GM21367 (cell line): ENCODE data around the gene LRRFIP1.
"Not testable (repeated sequence)": the region's sequence is repeated elsewhere in the genome, so short reads cannot be mapped to it uniquely, and the experiment has no call there.

Source experiments
- ATAC-seq: cut with Tn5 transposase; IDR thresholded peaks from one replicate; pipeline ENCODE4 v1.9.1; 2021; ENCODE audit not compliant: unreplicated experiment

The LRRFIP1 gene, protein sequence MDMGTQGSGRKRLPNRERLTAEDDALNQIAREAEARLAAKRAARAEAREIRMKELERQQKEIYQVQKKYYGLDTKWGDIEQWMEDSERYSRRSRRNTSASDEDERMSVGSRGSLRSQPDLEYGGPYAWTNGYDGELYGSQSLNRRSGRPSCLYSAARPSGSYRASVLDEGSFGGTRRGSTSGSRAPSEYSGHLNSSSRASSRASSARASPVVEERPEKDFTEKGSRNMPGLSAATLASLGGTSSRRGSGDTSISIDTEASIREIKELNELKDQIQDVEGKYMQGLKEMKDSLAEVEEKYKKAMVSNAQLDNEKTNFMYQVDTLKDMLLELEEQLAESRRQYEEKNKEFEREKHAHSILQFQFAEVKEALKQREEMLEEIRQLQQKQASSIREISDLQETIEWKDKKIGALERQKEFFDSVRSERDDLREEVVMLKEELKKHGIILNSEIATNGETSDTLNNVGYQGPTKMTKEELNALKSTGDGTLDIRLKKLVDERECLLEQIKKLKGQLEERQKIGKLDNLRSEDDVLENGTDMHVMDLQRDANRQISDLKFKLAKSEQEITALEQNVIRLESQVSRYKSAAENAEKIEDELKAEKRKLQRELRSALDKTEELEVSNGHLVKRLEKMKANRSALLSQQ

DNA sequence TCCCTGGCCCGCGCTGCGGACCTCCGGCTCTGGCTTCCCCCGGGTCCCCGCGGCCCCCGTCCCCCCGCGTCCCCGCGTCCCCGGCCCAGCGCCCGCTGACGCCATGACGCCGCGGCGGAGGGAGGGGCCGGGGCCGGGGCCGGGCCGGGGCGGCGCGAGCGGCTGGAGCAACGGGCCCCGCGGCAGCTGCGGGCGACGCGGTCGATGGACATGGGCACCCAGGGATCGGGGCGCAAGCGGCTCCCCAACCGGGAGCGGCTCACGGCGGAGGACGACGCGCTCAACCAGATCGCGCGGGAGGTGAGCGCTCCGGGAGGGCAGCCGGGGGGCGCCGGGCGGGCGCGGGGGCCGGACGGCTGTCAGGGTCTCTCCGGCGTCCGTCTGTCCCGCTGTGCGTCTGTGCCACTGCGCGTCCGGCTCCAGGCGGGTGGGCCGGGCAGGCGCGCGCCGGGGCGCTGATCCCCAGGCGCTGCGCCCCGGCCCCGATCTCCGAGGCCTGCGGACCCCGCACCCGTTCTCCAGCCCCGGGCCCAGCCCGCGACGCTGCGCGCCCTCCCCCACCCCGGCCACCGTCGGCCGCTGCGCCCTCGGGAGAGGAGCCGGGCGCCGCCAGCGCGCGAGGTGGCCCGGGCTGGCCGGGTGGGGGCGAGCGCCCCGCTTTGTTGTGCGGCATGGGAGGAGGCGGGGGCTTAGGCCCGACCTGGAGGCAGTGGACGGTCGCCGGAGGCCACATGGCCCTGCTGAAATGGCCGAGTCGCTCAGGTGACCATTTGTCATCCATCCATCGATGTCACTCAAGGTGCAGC, at the start of gene LRRFIP1:
LRRFIP1 (plus strand) TSS at position 147 of the 806 bp plus-strand sequence; CDS start at position 205, 58 bp downstream.
- ATAC-seq = no peak

- no peak for ATAC-seq
Observed at GRCh38 chr2:237577956-237578870, 49.2 kb upstream of the LRRFIP1 start.

- ATAC-seq = no peak
Observed at GRCh38 chr2:237581326-237581725, 46.1 kb upstream of the LRRFIP1 start.

DNA sequence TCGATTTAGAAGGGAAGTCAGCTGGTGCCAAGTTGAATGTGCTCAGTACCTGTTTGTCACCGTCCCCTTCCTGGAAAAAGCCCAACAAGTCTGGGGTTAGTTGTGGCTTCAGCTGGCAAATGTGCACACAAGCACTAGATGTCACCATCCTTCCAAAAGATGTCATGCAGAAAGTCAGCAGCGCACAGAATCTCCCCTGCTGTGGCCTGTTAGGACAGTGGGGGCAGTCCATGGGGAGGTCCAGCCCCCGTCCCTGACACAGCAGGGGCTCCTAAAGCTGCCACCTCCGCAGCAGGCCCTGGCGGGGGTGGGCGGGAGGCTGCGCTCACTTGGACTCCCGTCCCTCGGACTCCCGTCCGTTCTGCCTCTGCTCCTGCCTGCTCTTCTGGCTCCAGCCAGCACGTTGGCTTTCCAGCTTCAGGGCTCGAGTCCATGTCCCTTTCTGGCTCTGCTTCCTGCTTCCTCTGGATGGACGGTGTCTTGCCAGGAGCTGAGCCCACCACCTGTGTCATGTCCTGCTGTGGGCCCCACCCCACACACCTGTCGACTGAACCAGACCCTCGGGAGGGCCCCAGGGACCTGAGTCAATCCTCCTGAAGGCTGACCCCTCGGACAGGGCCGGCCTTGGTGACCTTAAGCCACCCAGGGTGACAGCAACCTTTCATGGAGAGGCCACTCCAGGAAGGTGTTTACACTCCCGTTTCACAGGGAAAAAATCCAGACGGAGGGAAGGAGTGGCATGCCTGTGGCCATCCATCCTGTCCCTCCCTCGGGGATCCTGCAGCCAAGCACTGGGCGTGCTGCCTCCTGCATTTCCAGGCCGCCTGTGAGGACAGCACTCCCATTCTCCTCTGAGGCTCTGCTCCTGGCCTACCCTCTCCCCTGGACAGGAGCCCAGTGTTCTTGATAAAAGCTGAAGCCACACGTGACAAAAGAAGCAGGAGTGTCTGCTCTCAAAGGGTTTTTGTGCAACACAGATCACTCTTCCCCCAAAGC, 45.3 kb upstream of the LRRFIP1 start:
- ATAC-seq = no peak

DNA sequence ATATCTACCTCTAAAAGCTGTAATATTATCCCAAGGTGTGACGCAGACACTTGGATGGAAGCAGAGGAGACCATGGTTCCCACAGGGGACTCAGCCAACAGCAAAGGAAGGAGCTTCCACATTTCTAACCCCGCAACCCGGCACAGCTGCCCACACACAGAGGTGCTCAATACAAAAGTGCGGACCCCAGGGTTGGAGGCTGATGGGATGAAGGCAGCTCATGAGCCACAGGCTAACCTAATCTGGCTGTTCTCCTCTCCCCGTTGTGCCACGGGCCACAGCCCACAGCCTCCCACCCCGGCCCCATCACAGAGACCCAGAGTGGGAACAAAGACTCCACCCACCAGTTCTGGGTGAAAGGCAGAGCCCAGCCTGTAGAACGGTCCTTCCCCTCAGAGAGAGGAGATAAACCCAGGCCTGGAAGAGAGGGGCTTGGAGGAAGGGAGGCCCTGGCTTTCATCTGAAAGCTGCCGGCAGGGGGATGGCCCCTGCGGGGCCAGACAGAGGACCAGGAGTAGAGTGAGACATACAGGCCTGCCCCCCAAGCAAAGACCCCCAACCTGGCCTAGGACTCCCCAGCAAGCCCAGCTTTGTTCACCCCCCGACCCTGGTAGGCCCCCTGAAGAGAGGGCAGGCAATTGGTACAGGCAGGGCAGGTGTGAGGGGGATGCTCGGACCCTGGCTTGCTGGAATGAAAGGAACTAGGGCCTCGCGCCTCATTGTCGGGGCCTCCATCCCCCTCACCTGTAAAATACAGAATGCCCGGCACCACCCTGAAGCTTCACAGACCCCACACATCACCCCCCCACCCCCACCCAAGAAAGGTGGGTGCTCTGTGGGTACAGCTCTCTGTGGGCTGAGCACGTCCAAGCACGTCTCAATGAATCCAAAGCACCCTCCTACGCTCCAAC, 43.7 kb upstream of the LRRFIP1 start:
- no peak for ATAC-seq

DNA sequence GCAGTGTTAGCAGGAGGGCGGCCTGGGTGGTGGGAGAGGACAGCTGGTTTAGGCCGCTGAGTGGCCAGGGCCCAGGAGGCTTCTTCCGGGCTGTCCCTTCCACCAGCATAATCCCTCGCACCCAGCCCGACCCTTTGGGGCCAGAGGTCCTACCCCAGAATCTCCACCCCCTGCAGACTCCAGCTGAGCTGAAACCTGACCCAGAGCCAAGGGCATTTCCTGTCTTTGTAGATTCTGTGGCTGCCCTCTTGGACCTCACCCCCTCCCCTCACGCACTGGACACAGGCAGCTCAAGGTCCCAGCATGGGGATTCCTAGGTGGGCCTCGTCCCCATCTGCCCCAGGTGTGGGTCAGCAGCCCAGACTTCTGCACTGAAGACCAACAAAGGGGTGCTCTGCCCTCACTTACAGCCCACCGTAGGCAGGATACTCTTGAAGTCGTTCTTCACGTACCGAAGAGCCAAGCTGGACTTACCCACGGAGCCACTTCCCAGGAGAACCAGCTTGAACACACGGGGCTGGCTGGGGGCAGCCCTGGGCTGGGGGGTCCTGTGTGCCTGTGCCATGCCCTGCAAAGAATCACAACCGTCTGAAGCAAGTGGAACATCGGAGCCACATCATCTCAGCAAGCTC, 41.7 kb upstream of the LRRFIP1 start:
- no peak for ATAC-seq

GRCh38 chr2:237588044-237588696, 39.2 kb upstream of the LRRFIP1 start:
- no peak for ATAC-seq

DNA sequence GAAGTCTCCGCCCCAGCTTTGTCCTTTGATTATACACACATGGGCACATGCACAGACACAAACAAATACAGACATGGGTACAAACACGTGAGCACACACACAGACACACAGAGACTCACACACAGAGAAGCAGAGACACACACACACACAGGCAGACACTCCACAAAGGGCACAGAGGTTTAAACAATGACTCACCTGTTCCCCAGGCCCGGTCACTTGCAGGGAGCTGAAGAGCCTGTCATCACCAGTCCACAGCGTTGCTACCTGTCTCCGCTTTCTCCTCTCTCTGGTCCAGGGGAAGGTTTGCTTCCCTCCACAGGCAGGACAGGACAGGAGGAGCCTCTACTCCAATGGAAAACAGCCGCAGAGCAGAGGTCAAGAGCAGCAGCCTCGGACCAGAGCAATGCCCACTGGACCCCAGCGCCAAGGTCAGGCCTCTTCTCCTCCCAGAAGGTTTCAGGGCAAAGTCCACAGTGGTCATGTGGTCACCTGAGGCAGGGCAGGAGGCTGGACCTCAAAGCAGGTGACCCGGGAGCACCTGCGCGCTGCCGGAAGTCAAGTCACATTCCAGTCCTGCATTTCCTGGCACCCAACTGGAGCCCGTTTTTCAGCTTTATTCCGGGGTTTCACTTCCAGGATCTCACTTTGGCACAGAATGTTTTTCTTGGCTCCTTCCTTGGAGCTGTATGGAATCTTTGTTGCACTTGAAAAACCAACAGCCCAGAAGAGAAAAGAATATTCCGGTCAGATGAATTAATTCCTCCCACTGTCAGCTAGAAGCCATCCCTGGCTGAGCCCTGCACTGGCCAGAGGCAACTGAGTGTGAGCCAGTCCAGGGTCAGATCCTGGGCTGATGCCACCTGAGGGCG, 36.9 kb upstream of the LRRFIP1 start, which contains the start of gene RAB17:
RAB17 (minus strand) TSS at position 463 of the 869 bp plus-strand sequence. CDS start 4,580 bp downstream, outside the sequence.
- no peak for ATAC-seq

DNA sequence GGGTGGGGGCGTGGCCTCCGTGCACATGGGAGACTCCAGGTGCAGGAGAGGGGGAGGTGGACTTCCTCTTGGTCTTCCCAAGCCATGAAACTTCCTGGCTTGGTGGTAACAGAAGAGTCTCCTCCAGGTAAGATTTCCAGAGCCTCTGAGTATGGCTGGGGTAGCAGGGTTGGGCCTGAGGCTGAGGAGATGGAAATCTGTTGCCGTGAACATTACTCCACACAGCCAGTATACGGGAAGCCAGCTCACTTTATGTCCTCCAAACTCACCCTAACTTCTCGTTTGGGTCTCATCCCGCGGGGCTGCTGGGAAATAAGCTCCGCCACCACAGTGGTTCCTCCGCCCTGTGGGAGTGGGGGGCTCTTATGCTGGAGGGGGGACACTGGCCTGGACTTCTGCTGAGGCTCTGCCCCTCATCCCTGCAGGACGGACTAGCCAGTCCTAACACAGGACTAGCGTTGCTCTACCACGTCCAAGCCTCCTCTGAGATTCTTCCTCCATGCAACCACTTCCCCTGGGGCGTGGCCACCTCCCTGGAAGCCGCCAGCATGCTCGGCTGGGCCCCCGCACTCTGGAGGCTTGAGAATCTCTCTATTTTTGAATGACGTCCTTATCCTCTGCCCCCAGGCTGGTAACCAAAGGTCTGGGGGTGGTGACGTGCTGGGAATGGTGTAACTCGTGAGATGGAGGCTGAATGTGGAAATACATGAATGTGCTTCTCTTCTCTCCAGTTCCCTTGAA, 36.1 kb upstream of the LRRFIP1 start:
- ATAC-seq = no peak

DNA sequence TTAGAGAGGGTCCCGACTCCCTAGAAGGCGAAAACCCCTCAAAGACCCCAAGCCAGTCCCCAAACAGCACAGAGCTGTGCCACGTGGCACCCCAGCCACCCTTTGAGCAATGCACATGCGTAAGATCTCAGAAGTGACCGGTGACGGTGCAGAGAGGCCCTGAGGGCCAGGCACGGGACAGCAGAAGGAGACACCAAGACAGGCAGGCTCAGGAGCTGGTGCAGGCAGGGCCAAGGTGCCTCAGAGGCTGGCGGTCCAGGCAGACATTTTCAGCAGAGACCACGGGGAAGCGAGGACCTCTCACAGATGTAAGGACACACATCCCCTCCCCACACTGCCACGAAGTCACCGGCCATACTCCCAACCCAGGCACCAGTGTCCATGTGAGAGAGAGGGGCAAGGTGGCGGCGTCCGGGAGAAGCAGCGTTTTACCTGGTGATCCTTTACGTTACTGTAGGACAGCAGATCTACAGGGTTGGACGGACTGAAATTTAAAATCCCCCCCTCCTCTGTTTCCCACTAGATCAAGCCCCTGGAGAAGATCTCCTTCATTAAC, 34.9 kb upstream of the LRRFIP1 start:
- no peak for ATAC-seq

DNA sequence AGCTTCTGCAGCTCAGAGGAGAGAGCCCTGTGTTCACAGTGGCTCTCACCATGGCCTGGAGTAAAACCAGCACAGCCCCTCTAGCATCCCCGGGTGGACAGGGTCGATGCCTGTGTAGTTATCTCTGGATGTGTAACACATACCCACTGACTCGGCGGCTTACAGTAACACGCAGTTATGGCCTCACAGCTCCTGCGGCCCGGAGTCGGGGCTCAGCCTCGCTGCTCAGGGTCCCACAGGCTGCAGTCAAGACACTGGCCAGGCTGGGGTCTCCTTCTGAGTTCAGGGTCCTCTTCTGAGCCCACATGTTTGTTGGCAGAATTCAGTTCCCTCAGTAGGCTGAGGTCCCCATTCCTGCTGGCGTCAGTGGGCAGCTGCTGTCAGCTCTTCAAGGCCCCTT, 34.4 kb upstream of the LRRFIP1 start:
- ATAC-seq = no peak

- no peak for ATAC-seq
Observed at GRCh38 chr2:237593596-237594320, 33.6 kb upstream of the LRRFIP1 start.

GRCh38 chr2:237594514-237594871, 32.9 kb upstream of the LRRFIP1 start:
- ATAC-seq = no peak

DNA sequence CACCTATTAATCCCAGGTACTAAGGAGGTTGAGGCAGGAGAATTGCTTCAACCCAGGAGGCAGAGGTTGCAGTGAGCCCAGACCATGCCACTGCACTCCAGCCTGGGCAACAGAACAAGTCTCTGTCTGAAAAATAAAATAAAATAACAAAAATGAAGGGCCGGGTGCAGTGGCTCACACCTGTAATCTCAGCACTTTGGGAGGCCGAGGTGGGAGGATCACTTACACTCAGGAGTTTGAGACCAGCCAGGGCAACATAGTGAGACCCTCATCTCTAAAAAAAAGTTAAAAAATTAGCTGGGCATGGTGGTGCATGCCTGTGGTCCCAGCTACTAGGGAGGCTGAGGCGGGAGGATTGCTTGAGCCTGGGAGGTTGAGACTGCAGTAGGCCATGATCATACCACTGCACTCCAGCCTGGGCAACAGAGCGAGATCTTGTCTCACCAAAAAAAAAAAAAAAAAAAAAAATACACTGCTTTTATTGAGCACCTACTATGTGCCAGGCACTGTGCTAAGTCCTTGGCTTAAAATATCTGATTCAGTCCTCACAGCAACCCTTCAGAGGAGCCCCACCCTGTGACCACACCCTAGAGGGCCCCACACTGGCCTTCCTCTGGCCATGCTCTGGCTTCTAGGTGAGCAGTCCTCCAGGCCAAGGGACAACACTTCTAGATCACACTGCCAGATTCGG, 31.4 kb upstream of the LRRFIP1 start:
- ATAC-seq = not testable (repeated sequence)
